H1 (cell line): ENCODE measurements around the gene STX16. TPM values are rescaled to one million over a fixed set of nuclear protein-coding genes. Genes with fewer than 3 reads are reported as not detected.

Experiments
- CTCF ChIA-PET: fragments of 300-600 bp; sonication (Branson Sonifier 250); formaldehyde crosslinking; loops from one replicate; lab custom pipeline; 2021; ENCODE audit not compliant: partially characterized antibody; lab: Charles Lee
- POLR2A ChIA-PET: fragments of 300-600 bp; sonication (Branson Sonifier 250); formaldehyde crosslinking; loops from one replicate; lab custom pipeline; 2021; ENCODE audit warnings: inconsistent platforms; ENCODE audit not compliant: partially characterized antibody; lab: Charles Lee
- DNase-seq, 2 experiments: peaks; one replicate each; pipeline versions ENCODE4 v3.0.0 to v3.0.0-alpha.2; 2010 to 2022; ENCODE audit warnings: low spot score in 2 of 2, low read depth in 1 of 2, mixed read lengths in 1 of 2
- FAIRE-seq: peaks from 2 replicates; lab custom pipeline; 2011; peaks lifted over from hg19 to GRCh38; lab: Jason Lieb, UNC
- H2AFZ ChIP-seq: 2 replicates; pipeline ENCODE4 v1.8.1; 2012; ENCODE audit warnings: low read length, inconsistent platforms
- H2AK5ac ChIP-seq: 2 replicates; pipeline ENCODE4 v1.6.1; 2013; ENCODE audit warnings: low read depth, low read length
- H2BK120ac ChIP-seq: replicated peaks from 2 replicates; pipeline ENCODE3; 2013; ENCODE audit warnings: low read depth, low read length, inconsistent platforms
- H2BK12ac ChIP-seq: 2 replicates; pipeline ENCODE4 v1.6.1; 2013; ENCODE audit warnings: low read depth, low read length
- H2BK15ac ChIP-seq: 2 replicates; pipeline ENCODE4 v1.6.1; 2013; ENCODE audit warnings: low read length
- H2BK20ac ChIP-seq: 2 replicates; pipeline ENCODE4 v1.6.1; 2013; ENCODE audit warnings: low read length
- H2BK5ac ChIP-seq: 2 replicates; pipeline ENCODE4 v1.6.1; 2013; ENCODE audit warnings: low read depth, low read length
- H3K14ac ChIP-seq: 2 replicates; pipeline ENCODE4 v1.6.1; 2013; ENCODE audit warnings: inconsistent platforms; ENCODE audit not compliant: insufficient read length
- H3K18ac ChIP-seq: 2 replicates; pipeline ENCODE4 v1.6.1; 2013; ENCODE audit warnings: low read length; ENCODE audit errors: extremely low read depth
- H3K23ac ChIP-seq: 2 replicates; pipeline ENCODE4 v1.6.1; 2013; ENCODE audit warnings: inconsistent platforms; ENCODE audit not compliant: insufficient read length
- H3K23me2 ChIP-seq: 2 replicates; pipeline ENCODE4 v1.6.1; 2013; ENCODE audit warnings: low read depth, low read length
- H3K27ac ChIP-seq: 2 replicates; pipeline ENCODE4 v1.6.1; 2011; ENCODE audit warnings: low read depth, low read length, inconsistent platforms
- H3K27me3 ChIP-seq, 4 experiments: replicated peaks in 1 of 4; 1 replicate in 1 of 4; 2 replicates in 3 of 4; pipeline versions ENCODE4 v1.6.1 to v1.8.1; 2011 to 2013; ENCODE audit warnings: low read length in 3 of 4, mild to moderate bottlenecking in 3 of 4, inconsistent platforms in 2 of 4, mixed read lengths in 2 of 4, moderate library complexity in 1 of 4; ENCODE audit not compliant: control insufficient read depth in 3 of 4, insufficient read depth in 3 of 4; ENCODE audit errors: extremely low read depth in 1 of 4
- H3K36me3 ChIP-seq, 4 experiments: 2 replicates each; pipeline versions ENCODE4 v1.6.1 to v1.8.1; 2011 to 2013; ENCODE audit warnings: mild to moderate bottlenecking in 4 of 4, low read length in 3 of 4, moderate library complexity in 2 of 4, control low read depth in 1 of 4, inconsistent platforms in 1 of 4; ENCODE audit not compliant: insufficient read depth in 4 of 4, control insufficient read depth in 2 of 4
- H3K4ac ChIP-seq: replicated peaks from 2 replicates; pipeline ENCODE3; 2013; ENCODE audit warnings: low read length, low read depth, mixed read lengths, inconsistent platforms; ENCODE audit not compliant: insufficient read length
- H3K4me1 ChIP-seq, 4 experiments: replicated peaks in 1 of 4; 1 replicate in 1 of 4; 2 replicates in 3 of 4; pipeline versions ENCODE4 v1.6.1 to v1.8.1; 2011 to 2013; ENCODE audit warnings: low read length in 3 of 4, inconsistent platforms in 2 of 4, mixed read lengths in 1 of 4; ENCODE audit not compliant: insufficient read depth in 4 of 4, control insufficient read depth in 3 of 4
- H3K4me2 ChIP-seq, 2 experiments: 2 replicates each; pipeline versions ENCODE4 v1.6.1 to v1.8.1; 2011 to 2013; ENCODE audit warnings: low read depth in 2 of 2, low read length in 2 of 2, control low read depth in 1 of 2, inconsistent platforms in 1 of 2, mild to moderate bottlenecking in 1 of 2; ENCODE audit not compliant: insufficient read depth in 1 of 2
- H3K4me3 ChIP-seq, 4 experiments: fragments of 200-600, 300-600 bp in 1 of 4; sonication (generic), shearing (Covaris generic), sonication (Bioruptor Twin) in 1 of 4; 2 replicates each; pipeline versions ENCODE4 v1.5.1 to v1.8.1; 2011 to 2016; ENCODE audit warnings: low read length in 4 of 4, low read depth in 3 of 4, control low read depth in 2 of 4, inconsistent platforms in 2 of 4, mild to moderate bottlenecking in 2 of 4, mixed read lengths in 1 of 4, moderate library complexity in 1 of 4; ENCODE audit not compliant: insufficient read depth in 2 of 4; ENCODE audit errors: extremely low read depth in 1 of 4
- H3K56ac ChIP-seq: replicated peaks from 2 replicates; pipeline ENCODE3; 2013; ENCODE audit warnings: low read depth, mild to moderate bottlenecking, mixed read lengths, low read length, inconsistent platforms; ENCODE audit not compliant: insufficient read length
- H3K79me1 ChIP-seq: 2 replicates; pipeline ENCODE4 v1.6.1; 2013; ENCODE audit warnings: low read depth, low read length, control low read depth
- H3K79me2 ChIP-seq, 2 experiments: 2 replicates each; pipeline versions ENCODE4 v1.6.1 to v1.8.1; 2012 to 2013; ENCODE audit warnings: low read length in 2 of 2, mild to moderate bottlenecking in 2 of 2, inconsistent platforms in 1 of 2; ENCODE audit not compliant: insufficient read depth in 2 of 2, control insufficient read depth in 1 of 2
- H3K9ac ChIP-seq, 4 experiments: replicated peaks in 1 of 4; 1 replicate in 1 of 4; 2 replicates in 3 of 4; pipeline versions ENCODE4 v1.6.1 to v1.8.1; 2011 to 2013; ENCODE audit warnings: low read depth in 3 of 4, low read length in 3 of 4, control low read depth in 2 of 4, mild to moderate bottlenecking in 2 of 4, moderate library complexity in 2 of 4, inconsistent platforms in 1 of 4; ENCODE audit errors: extremely low read depth in 1 of 4
- H3K9me3 ChIP-seq, 2 experiments: 2 replicates each; pipeline versions ENCODE4 v1.6.1 to v1.8.1; 2012 to 2013; ENCODE audit warnings: mild to moderate bottlenecking in 2 of 2, moderate library complexity in 2 of 2, control low read depth in 1 of 2, inconsistent platforms in 1 of 2, low read depth in 1 of 2, low read length in 1 of 2, mixed read lengths in 1 of 2; ENCODE audit not compliant: insufficient read depth in 2 of 2
- H4K20me1 ChIP-seq, 2 experiments: replicated peaks in 1 of 2; 2 replicates each; pipeline versions ENCODE3 to v1.8.1; 2011 to 2013; ENCODE audit warnings: inconsistent platforms in 2 of 2, low read length in 2 of 2, mild to moderate bottlenecking in 1 of 2; ENCODE audit not compliant: insufficient read depth in 2 of 2, control insufficient read depth in 1 of 2
- H4K5ac ChIP-seq: 2 replicates; pipeline ENCODE4 v1.6.1; 2013; ENCODE audit warnings: low read length, low read depth, mixed read lengths, inconsistent platforms; ENCODE audit not compliant: insufficient read length
- H4K8ac ChIP-seq: 2 replicates; pipeline ENCODE4 v1.8.0; 2013; ENCODE audit warnings: mild to moderate bottlenecking, moderate library complexity, low read length, inconsistent platforms; ENCODE audit not compliant: insufficient read depth; ENCODE audit errors: extremely low read depth
- H4K91ac ChIP-seq: replicated peaks from 2 replicates; pipeline ENCODE3; 2013; ENCODE audit warnings: low read length, mixed read lengths, inconsistent platforms; ENCODE audit not compliant: insufficient read length
- RXRA ChIP-seq: IDR thresholded peaks from 2 replicates; pipeline ENCODE4 v1.6.1; 2011; ENCODE audit warnings: low read depth, mild to moderate bottlenecking, low read length, moderate library complexity; ENCODE audit not compliant: insufficient read depth
- WGBS, 2 experiments: shearing (Covaris generic) in 1 of 2; methylation state at CpG; one replicate each; pipeline versions ENCODE4 v1.1.6 to v1.1.7; 2013 to 2015; ENCODE audit warnings: low lambda C conversion rate in 2 of 2, mixed read lengths in 2 of 2, inconsistent platforms in 1 of 2, low coverage in 1 of 2, missing lambda C conversion rate in 1 of 2; ENCODE audit not compliant: insufficient replicate concordance in 2 of 2, insufficient coverage in 1 of 2, insufficient read length in 1 of 2; ENCODE audit errors: extremely low coverage in 1 of 2, missing lambda C conversion rate in 1 of 2; 5-methylcytosine and 5-hydroxymethylcytosine counted together
- polyA plus RNA-seq, 7 experiments: library from polyadenylated mRNA; depleted of rRNA in 3 of 7; stranded (reverse) in 5 of 7; unstranded in 2 of 7; fragments of >200 nt in 5 of 7; fragments of 200-250 nt in 2 of 7; gene quantifications; 1 replicate in 5 of 7; 2 replicates in 1 of 7; 4 replicates in 1 of 7; pipeline versions ENCODE4 v1.2.1 to v1.2.3, GENCODE V29; 2011 to 2013; ENCODE audit warnings: missing spikeins in 2 of 7, mixed read lengths in 2 of 7
- total RNA-seq: library from RNA; stranded (reverse); fragmentation: NEBNext Ultra II Directional; extraction: Animal tissue kit (Norgen Biotek cat#: 25700); gene quantifications from 2 replicates; pipeline ENCODE4 v1.2.1, GENCODE V29; 2021
- TF ChIP-seq, protein P1 (sequence below): IDR thresholded peaks from 2 replicates; pipeline ENCODE4 v1.6.1; 2012; ENCODE audit warnings: inconsistent platforms
- TF ChIP-seq, protein P2 (sequence below): IDR thresholded peaks from 2 replicates; pipeline ENCODE4 v1.6.1; 2011; ENCODE audit warnings: low read depth, mild to moderate bottlenecking, low read length; ENCODE audit not compliant: insufficient read depth

STX16 gene
- total and polyA plus RNA-seq, 2 of the 8 experiments (the other 6 are each of a cell fraction or from before 2014, with no cell fraction given) = 45.2 to 61.6 TPM

DNA sequence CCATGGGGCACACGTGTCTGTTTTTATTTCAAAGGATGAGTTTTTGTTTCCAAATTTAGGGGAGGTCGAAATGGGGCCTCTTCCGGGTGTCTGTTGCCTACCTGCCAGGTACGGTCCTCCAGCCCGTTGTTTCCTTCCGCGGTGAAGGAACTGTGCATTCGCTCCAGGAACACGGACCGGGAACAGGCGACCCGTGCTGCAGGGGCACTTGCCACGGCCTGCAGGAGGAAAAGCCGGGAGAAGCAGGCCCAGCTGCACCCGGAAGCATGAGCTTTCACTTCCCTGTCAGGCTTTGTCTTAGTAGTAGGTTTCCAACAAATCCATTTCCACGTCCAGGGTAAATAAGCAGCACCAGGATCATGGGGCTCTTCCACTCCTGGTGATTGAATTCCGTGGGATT lies 24.6 kb downstream of the STX16 start:
- Histone ChIP-seq H2BK5ac (0 out of 2 replicates have a peak overlapping the region, but pooled peaks have one; percentile 10), H3K4ac (no peak overlapping the region), H3K4me3 (no peak overlapping the region), H4K20me1 (no peaks in the 10 kb centered on the region), H3K23me2 (no peaks in the 10 kb centered on the region), H3K27me3 (no peaks in the 10 kb centered on the region), H3K27ac (peak overlapping the region; percentile 42; the same call in 1 of the 2 replicates), H3K36me3 (peaks cover 18 to 78% (median 37%) of the 10 kb centered on the region in 4 experiments), H3K4me2 (no peak overlapping the region), H2BK120ac (no peak overlapping the region), H3K56ac (no peak overlapping the region), H2AK5ac (peak overlapping the region; percentile 61; the same call in 1 of the 2 replicates), H2BK15ac (no peak overlapping the region), H4K91ac (no peak overlapping the region), H3K79me1 (no peaks in the 10 kb centered on the region; the same call in none of the 2 replicates), H3K23ac (no peak overlapping the region), H4K8ac (no peak overlapping the region), H3K4me1 (peaks cover 5 to 12% (median 9%) of the 10 kb centered on the region in 4 experiments), H3K18ac (no peak overlapping the region), H3K9ac (no peak overlapping the region), H3K79me2 (peaks cover 0 to 6% of the 10 kb centered on the region in 2 experiments; a peak in 2 of 4 replicates), H2BK12ac (0 out of 2 replicates have a peak overlapping the region, but pooled peaks have one; percentile 2), H4K5ac (no peak overlapping the region), H2AFZ (no peak overlapping the region), H3K14ac (no peak overlapping the region), H2BK20ac (no peak overlapping the region), H3K9me3 (no peaks in the 10 kb centered on the region)
- ChIA-PET POLR2A (interaction anchor here (1.3 to 15.3 kb wide), 4 partner anchors 9 to 35 kb away, joined by 3 to 242 read pairs (median 16); partner anchors contain the start of genes NPEPL1 and STX16), CTCF (interaction anchor here (0.8 to 2.4 kb wide), 3 partner anchors 14 to 194 kb away, joined by 3 to 9 read pairs (median 6); no protein-coding TSS in a partner anchor)
- TF ChIP-seq, protein P1, sequence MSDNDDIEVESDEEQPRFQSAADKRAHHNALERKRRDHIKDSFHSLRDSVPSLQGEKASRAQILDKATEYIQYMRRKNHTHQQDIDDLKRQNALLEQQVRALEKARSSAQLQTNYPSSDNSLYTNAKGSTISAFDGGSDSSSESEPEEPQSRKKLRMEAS = no peak
- TF ChIP-seq RXRA = no peak
- TF ChIP-seq, protein P2, sequence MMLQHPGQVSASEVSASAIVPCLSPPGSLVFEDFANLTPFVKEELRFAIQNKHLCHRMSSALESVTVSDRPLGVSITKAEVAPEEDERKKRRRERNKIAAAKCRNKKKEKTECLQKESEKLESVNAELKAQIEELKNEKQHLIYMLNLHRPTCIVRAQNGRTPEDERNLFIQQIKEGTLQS = no peak
- no peak for FAIRE-seq
- 90% methylated on average over 17 of the region's 17 CpGs; no CpG with 5 or more reads in 1 of the 2 experiments for WGBS, 2 experiments
- DNase-seq = no peak
